Measurements from ENCODE around the gene TRIM71.

GRCh38 chr3:32934150-32934742, 116.4 kb downstream of the TRIM71 start:
- TF ChIP-seq, protein P1, sequence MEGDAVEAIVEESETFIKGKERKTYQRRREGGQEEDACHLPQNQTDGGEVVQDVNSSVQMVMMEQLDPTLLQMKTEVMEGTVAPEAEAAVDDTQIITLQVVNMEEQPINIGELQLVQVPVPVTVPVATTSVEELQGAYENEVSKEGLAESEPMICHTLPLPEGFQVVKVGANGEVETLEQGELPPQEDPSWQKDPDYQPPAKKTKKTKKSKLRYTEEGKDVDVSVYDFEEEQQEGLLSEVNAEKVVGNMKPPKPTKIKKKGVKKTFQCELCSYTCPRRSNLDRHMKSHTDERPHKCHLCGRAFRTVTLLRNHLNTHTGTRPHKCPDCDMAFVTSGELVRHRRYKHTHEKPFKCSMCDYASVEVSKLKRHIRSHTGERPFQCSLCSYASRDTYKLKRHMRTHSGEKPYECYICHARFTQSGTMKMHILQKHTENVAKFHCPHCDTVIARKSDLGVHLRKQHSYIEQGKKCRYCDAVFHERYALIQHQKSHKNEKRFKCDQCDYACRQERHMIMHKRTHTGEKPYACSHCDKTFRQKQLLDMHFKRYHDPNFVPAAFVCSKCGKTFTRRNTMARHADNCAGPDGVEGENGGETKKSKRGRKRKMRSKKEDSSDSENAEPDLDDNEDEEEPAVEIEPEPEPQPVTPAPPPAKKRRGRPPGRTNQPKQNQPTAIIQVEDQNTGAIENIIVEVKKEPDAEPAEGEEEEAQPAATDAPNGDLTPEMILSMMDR (IDR thresholded peaks at IDR 0.05), result peak; percentile 48 to 77 (median 61)
- no peak for TF ChIP-seq POLR2A (IDR thresholded peaks at IDR 0.05)
